Right renal cortex interstitium (tissue), 3 donors: ENCODE results near the gene MRM3. TPM values are rescaled to one million over a fixed set of nuclear protein-coding genes. Genes with fewer than 3 reads are reported as not detected.
"Not testable (repeated sequence)": the region's sequence is repeated elsewhere in the genome, so short reads cannot be mapped to it uniquely, and the experiment has no call there.

Experiments
- DNase-seq, 3 donors: peaks; one replicate each; pipeline ENCODE4 v3.0.0-alpha.2; 2013; ENCODE audit warnings: low read depth in 3 of 3, low spot score in 2 of 3
- polyA plus RNA-seq, 3 donors: library from polyadenylated mRNA; unstranded; fragments of 120-200 nt; gene quantifications; one replicate each; pipeline ENCODE4 v1.2.1, GENCODE V29; 2013; ENCODE audit not compliant: insufficient read length in 3 of 3

MRM3 gene
- polyA plus RNA-seq, 3 donors = 19.8 to 21.7 (median 20.8) TPM

- DNase-seq = no peak
These were observed 37.1 kb downstream of the MRM3 start for GRCh38 chr17:819251-819650.

GRCh38 chr17:823501-823902 lies 41.3 kb downstream of the MRM3 start:
- no peak for DNase-seq

GRCh38 chr17:824378-824777 lies 42.2 kb downstream of the MRM3 start:
- no peak for DNase-seq

DNA sequence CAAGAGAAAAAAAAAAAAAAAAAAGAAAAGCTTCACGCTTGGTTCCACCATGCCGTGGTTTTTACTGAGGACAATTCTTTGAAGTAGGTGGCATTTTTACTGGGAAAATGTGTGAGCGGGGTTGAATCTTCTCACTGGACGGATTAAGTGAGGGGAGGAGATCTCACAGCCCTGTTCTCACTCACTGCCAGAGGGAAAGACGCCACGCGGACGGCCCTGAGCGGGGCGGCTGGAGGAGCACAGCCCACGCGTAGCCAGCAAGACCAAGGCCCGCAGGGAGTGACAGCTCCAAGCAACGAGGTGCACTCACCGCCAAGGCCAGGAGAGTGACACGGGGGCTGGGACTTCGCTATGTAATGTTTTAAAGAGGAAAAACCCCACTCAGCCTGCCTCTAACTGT lies 43.1 kb downstream of the MRM3 start:
- no peak for DNase-seq

GRCh38 chr17:826778-827177 lies 44.6 kb downstream of the MRM3 start:
- DNase-seq = no peak

GRCh38 chr17:828761-829160 lies 46.6 kb downstream of the MRM3 start:
- no peak for DNase-seq

GRCh38 chr17:829614-830013 lies 47.5 kb downstream of the MRM3 start:
- not testable (repeated sequence) for DNase-seq

GRCh38 chr17:830381-830780 lies 48.2 kb downstream of the MRM3 start:
- DNase-seq = no peak

- DNase-seq = no peak
These were observed 48.8 kb downstream of the MRM3 start for GRCh38 chr17:830950-831349.

DNA sequence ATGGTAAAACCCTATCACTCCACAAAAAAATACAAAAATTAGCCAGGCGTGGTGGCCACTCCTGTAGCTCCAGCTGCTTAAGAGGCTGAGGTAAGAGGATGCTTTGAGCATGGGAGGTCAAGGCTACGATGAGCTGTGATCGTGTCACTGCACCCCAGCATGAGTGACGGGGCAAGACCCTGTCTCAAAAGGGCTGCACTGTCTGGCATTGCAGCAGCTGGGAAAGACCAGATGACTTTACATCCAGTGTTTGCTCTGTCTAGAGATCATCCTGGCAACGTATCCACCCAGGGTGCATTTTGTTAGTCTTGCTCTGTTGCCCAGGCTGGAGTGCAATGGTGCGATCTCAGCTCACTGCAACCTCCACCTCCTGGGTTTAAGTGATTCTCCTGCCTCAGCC lies 52.0 kb downstream of the MRM3 start:
- no peak for DNase-seq

DNA sequence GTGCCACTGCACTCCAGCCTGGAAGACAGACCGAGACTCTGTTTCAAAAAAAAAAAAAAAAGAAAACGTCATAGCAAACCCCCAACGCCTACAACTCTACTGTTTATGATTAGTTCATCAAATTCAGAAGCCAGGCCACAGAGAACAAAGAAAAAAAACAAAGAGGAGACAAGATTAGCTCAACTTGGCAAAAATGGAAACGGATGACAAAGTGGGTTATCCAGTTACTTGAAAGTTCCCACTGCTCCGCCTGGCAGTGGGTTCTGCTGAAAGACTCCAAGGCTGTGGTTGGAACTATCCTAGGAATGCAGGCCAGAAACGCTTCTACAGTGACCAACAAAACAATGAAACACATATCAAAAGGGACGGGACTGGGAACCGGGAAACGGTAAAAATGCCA lies 53.1 kb downstream of the MRM3 start:
- no peak for DNase-seq

DNA sequence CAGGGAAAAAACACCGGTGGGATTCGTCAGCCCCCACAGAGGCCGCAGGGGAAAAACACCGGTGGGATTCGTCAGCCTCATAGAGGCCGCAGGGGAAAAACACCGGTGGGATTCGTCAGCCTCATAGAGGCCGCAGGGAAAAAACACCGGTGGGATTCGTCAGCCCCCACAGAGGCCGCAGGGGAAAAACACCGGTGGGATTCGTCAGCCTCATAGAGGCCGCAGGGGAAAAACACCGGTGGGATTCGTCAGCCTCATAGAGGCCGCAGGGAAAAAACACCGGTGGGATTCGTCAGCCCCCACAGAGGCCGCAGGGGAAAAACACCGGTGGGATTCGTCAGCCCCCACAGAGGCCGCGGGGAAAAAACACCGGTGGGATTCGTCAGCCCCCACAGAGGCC lies 53.6 kb downstream of the MRM3 start:
- DNase-seq = not testable (repeated sequence)

- DNase-seq = no peak
These were observed 54.0 kb downstream of the MRM3 start for GRCh38 chr17:836151-836550.

DNA sequence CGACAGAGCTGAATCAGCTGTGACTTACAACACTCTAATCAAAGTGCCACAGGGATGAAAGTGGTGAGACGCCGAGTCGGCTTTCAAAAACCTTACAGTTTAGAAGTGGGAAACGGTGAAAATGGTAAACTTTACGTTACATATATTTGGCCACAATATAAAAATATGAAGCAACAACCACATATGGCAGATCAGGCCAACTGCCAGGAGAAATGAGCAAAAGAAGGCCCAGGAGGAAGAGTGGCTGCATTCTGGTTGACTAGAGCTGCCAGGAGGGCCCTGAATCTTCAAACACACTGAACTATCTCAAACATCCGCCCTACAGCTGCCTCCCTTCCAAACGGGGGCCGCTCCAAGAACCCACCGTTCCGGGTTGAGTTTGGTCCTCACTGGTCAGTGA lies 56.3 kb downstream of the MRM3 start:
- no peak for DNase-seq

DNA sequence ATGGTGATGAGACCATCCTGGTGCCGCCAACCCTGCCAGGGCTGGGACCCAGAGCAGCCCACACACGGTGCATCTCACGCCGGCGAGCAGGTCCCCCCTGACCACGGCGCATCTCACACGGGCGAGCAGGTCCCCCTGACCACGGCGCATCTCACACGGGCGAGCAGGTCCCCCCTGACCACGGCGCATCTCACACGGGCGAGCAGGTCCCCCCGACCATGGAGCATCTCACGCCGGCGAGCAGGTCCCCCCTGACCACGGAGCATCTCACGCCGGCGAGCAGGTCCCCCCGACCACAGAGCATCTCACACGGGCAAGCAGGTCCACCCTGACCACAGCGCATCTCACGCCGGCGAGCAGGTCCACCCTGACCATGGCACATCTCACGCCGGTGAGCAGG lies 59.2 kb downstream of the MRM3 start:
- DNase-seq = no peak

Other genes with a start within 250 kb of the MRM3 start
- gene VPS53, start 67.5 kb upstream of the MRM3 start, polyA plus RNA-seq = 10 to 100 TPM; 27.4 to 30.6 (median 28.9) TPM
- gene TLCD3A, start 49.8 kb upstream of the MRM3 start, polyA plus RNA-seq = 10 to 100 TPM; 24.3 to 28.2 (median 26.8) TPM
- gene GEMIN4, start 30.1 kb upstream of the MRM3 start, polyA plus RNA-seq = 10 to 100 TPM; 20.8 to 21.7 (median 21.0) TPM
- gene GLOD4, start 73 bp upstream of the MRM3 start, polyA plus RNA-seq = 100 to 1,000 TPM; 128 to 140 (median 138) TPM
- gene NXN, start 197.4 kb downstream of the MRM3 start, polyA plus RNA-seq = 10 to 100 TPM; 30.7 to 35.4 (median 32.9) TPM
- 10 to 100 TPM; 14.9 TPM for gene TIMM22, start 214.8 kb downstream of the MRM3 start, polyA plus RNA-seq